NCI-H128 (cell line): ENCODE data around the gene C1orf174.
A peak's percentile ranks its signal among the peaks of the same experiment; 100 is the strongest.

Experiments used
- DNase-seq: peaks from one replicate; lab custom pipeline; 2025; ENCODE audit not compliant: unreplicated experiment; lab: John Stamatoyannopoulos, UW

The C1orf174 gene

DNA sequence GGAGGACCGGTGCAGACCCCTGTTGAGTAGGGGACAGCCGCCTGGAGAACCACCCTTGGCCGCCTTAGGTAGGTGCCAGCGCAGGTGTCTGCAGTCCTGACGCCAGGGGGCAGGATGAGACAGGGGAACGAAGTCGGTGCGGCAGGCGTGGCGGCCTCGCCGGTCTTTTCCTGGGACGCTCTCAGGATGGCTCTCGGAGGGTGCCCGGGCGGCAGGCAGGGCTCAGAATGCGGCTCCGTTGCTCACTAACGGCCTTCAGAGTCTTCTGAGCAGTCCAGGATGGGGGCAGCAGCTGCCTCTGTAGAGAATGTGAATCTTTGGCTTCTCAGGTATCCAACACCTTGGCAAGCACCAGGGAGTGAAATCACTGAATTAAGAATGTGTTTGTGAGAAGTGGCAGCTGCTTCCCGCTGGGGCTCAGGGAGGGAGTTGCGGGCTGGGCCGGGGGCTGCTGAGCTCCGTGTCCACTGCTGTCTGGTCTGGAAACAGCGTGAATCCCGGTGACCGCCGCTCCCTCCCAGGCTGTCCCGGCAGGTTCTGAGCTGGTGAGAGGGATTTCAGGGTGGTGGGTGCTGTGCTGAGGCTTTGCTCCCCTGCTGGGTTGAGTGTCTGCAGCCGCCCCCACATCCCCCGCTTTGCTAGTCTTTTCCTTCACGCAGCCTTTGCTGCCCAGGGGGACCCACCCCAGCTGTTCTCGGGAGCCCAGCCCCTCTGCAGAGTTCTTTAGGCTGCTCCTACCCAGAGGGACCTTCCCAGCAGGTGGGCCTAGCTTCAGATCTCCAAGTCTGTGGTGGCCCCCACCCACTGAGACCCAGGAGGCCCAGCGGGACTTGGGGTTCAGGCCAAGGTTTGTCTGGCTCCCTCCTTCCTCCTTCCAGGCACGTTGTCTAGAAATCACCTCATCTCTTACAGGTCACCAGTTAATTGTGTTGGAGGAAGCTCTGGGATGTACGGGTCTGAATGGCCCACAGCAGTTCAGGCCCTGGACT is 11.1 kb upstream of the C1orf174 start:
- DNase-seq, result peak; percentile 89

DNA sequence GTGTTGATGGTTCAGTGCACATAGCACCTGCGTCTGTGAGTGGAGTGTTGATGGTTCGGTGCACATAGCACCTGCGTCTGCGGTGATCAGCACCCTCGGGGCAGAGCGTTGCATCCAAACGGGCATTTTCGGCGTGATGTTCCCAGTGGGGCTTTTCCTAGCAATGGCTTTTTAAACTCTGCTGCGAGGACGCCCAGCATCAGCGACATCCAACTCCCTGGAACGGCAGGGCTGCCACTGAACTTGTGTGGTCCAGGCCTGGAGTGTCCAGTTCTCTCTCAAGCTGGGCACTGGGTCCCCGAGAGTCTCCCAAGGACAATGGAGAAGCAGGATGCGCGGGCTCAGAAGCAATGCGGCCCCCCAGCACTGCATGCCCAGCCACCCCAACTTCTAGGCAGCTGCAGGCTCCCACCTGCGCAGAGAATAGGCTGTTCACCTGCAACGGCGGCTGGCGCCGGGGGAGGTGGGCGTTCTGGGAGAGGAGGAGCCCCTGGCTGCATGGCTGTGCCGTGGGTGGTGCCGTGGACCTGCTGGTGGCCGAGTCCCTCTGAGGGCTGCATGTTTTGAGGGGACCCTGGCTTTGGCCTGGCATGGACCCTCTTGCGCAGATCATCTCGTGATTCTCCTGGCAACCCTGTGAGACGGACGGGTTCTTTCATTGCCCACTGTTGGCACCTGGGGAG is 10.1 kb upstream of the C1orf174 start:
- DNase-seq, result peak; percentile 48

DNA sequence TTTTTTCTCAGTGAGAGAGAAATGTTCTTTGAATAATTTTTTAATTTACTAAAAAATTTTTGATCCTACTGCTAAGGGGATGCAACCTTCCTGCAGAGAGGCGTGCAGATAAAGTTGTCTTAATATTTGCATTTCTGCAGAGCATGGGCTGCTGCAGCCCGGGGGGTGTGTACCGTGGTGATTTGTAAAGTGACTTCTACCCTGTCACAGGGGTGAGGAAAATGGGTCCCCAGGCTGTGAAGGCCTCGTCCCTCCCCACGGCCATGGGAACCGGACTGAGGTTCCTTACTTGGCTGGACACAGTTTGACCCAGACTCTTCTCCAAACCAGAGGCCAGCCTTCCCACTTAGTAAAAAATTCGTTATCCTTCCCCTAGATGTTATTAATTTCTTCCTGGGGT is 9.5 kb upstream of the C1orf174 start:
- DNase-seq, result no peak

DNA sequence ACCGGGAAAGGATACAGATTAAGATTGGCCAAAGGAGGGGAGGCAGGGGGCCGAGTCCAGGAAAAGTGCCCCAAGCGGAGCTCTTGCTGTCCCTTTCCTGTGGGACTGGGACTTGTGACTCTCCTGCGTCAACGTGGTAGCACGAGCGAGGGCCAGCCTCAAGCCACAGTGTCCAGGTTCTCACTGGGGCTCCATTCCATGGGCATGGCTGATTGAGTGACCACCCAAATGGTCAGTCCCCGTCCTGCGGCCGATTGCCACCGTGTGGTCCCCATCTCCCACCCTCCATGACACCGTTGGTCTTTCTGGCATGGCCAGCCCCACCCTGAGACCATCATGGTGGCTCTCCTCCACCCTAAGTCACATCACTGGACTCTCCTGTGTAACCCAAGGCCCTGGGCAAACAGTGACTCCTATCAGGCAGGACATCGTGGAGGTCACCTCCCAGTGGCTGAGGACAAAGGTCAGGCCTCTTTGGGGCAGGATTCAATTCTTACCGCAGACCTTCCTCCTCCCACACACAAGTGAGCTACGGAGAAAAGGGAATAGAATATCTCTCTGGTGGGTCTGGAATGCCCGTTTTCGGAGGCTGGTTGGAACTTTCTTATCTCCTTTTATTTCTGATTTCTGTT is 8.9 kb upstream of the C1orf174 start:
- DNase-seq, result no peak

DNA sequence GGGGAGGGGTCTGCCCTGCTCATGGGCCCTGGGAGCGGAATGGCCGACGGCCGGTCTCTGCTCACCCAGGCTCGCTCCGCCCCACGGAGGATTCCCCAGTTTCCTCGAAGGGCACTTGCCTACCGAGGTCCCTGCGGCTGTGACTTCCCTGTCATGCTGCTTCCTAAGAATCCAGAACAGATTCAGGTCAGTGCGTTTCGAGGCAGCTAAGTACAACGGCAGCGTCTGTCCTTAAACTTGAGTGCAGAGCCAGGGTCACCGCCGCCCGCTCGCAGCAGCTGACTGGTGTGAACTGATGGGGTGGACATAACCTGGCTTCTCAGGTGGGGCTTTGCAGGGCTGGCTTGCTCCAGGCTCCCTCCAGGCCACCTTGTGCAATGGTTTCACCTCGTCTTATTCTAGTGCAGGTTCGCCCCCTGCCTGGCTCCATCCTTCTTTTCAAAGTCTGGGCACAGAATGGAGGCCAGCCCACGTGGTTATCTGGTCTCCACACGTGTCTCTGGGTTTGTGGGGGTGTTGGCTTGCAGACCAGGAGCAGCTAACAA is 7.6 kb upstream of the C1orf174 start:
- no peak for DNase-seq

DNA sequence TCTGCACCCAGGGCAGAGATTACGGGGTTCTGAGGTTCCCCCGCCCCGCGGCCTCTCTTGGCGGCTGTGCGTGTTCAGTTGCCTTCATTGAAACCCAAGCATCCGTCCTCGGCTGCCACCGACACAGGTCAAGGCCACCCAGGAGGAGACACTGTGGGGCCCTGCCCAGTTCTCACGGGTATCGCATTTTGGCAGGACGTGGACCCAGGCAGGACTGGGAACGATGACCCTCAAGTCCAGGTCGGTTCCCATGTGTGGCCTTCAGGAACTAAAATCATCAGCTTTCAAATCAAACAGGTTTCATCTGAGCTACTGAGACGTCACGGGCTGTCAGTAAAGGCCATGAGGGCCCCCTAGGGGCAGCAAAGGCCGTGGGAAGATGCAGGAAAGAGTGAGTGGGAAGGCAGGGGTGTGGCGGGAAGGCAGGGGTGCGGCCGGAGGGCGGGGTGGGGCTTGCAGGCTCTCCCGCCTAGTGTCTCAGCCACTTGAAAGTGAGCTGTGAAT is 7.0 kb upstream of the C1orf174 start:
- no peak for DNase-seq

DNA sequence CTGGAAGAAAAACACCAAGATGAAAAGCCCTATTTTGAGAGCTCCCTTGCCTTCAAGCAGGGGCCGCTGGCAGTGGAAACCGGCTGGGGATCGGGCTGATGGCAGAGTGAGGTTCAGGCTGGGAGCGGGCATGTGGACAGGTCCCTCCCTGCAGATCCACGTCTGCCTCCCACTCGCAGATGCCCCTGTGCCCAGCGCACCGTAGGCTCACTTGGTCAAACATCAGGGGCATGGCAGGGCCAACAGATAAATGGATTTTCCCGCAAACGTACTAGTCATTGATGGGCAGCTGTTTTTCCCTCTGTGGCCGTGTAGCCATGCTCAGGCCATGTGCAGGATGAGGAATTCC is 6.6 kb upstream of the C1orf174 start:
- no peak for DNase-seq

DNA sequence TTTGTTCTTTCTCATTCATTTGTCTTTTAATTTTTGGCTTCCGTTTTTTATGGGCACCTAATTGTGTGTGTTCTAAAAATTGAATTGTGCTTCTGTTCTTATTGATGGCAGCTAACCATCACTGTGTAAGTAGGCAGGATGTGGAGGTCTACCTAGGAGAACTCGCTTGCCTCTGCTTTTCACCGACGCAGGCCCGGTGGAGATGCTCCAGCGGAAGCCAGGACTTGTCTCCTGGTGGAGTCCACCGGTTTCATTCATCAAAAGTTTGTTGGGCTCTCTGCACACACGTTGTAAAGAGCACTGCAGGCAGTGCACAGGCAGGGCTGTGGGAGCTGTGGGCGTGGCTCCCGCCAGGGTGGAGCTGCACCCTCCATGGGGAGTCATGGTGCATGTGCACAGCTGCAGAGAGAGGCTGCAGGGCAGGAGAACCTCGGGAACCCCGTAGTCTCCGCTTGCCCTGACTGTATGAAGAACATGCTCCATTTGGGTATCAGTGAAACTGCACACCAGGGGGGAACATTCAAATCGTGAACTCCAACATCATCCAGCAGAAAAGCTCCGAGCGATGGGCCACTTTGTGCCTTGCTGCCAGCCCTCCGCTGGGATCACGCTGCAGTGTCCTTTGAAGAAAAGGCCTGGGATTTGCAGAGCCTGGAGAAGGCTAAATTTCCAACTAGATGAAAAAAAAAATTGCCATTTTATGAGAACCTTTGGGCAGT is 6.0 kb upstream of the C1orf174 start:
- no peak for DNase-seq

DNA sequence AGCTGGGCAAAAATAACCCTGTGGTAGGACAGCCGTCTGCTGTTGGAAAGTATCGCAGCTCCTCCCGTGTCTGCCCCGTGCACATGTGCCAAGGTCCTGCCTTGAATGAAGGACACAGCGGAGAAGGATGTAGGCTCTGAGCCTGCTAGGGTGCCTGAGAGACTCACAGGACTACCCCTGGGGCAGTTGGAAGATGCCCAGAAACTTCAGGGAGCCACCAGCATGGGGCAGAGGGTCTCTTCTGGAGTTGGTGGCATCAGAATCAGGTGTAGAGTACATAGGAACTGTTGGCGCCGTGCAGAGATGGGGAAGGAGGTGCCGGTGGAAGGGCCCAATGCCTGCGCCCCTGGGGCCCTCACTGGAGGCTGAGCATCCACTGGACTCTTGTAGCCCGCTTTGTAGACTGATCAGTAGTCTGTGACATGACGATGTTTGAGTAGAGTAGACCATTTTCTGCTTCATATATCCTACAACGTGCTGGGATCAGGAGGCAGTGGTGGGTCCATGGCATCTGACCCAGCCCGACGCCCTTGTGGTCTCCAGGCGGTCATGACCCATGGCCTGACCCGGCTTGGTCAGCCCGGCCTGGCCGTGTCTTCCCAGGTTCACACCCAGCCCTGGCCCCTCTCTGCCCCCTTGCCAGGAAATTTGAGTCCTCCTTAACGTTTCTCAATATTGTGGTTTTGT is 5.3 kb upstream of the C1orf174 start:
- DNase-seq, result no peak

DNA sequence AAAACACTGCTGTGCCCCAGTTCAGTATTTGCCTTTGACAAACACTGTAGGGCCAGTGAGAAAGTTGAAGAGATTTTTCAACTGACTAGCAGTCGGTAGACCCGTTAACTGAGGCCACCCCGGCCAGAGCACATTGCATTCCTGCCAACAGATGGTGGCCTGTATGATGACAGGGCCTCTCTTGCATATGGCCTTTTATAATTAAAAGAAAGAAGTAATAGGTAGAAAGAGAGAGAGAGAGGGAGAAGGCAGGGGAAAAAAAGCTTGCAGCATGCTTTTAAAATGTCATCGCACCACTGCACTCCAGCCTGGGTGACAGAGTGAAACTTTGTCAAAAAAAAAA is 4.7 kb upstream of the C1orf174 start:
- no peak for DNase-seq

DNA sequence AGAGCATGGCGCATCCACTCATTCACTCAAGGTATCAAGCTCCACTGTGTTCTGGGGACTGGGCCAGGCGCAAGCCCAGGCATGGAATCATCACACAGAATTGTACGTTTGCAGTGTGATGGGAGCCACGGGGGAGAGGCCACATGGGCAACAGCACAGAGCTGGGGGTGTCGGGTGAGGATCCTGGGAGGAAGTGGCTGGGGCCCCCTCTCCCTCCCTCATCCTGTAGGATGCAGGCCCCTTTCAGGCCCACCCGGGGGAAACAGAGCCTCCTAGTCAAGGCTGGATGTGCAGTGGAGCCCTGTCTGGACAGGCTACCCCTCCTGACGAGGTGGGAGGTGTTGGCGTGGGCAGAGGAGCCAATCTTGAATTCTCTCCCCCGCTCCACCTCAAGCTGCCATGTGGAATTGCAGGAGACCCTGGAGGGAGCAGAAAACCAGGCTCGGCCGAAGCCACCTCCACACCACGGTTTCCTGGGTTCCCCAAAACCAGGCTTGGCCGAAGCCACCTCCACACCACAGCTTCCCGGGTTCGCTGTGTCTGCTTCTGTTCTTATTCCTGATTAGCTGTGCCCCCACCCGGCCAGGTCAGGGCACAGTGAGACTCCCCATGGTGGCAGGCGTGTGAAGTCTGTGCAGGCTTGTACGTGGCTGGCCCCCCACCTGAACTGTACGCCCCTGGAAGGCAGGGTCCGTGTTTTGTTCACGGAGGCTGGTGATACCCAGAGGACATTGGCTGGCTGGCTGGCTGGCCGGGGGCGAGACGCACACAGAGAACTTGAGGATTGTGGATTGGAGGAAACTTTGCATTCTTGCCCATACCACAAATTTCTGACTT is 4.2 kb upstream of the C1orf174 start:
- no peak for DNase-seq

DNA sequence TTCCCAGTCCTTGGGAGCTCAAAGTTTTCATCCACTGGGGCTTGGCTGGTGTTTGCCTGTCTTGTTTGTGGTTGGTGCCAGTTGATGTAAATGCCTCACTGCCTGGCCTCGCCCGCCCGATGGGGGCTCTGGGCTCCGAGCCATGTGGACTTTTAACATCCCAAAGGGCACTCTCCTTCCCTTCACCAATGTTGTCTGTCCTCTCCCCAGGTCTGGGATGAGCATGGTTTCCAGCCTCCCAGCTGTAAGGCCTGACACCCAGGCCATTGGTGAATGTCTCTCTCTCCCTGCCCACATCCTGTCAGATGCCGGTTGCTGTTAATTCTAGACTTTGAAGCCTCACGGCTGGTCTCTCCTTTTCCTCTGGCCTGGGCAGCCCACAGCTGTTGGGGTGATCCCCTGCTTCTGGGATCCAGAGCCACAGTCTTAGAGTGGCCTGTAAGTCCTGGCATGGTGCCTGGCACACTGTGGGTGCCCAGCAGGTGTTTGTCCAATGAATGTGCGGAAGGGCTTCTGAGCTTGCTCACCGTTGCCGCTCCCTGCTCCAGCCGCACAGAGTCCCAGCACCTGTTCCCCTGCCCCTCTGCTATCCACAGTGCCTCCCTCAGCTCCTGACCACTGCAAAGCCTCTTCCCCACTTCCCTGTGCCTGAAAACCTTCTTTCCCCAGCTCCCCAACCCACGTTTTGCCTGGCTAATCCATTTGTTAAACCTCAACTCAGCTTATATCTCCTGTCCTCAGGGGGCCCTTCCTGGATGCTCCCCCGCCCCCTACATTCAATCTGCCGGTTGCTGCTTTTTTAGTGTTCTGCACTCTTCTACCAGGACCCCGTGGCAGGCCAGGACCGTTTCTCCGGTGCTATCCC is 3.3 kb upstream of the C1orf174 start:
- peak; percentile 70 for DNase-seq

DNA sequence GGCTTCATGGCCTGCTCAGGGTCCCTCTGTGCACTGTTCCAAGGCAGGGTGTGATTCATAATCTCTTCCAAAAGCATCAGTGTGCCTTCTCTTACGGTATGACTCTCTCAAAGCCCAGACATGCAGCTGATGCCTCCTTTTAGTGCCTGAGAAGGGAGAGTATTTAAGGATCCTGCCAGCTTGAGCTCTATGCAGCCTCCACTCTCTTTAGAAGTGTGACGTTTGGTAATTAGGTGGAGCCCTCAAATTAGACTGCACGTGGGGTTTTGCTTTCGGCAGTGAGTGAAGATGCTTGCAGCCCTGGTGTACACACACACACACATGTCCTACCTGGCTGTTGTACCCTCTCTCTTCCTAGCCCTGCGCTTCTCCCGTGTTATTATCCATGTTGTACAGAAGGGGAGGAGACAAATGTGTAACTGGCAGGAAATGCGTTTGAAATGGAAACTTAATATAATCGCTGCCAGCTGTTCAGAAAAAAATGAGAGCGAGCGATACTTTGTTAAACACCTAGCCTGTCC is 2.6 kb upstream of the C1orf174 start:
- no peak for DNase-seq

DNA sequence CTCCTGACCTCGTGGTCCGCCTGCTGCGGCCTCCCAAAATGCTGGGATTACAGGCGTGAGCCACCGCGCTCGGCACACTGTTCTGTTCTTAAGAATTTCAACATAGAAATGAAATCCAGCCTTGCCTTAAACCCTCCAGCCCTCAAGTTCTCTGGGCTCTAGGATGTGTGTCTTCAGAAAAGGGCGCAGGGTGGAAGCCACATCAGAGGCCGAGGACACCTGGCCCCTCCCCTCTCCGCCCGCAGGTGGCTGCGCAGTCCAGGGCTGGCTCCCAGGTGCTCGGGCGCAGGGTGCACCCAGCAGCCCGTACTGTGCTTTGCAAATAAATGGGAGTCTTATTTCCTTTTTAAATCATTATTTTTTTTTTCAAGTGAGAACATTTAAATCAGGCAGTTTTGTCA is 2.0 kb upstream of the C1orf174 start:
- DNase-seq, result no peak

DNA sequence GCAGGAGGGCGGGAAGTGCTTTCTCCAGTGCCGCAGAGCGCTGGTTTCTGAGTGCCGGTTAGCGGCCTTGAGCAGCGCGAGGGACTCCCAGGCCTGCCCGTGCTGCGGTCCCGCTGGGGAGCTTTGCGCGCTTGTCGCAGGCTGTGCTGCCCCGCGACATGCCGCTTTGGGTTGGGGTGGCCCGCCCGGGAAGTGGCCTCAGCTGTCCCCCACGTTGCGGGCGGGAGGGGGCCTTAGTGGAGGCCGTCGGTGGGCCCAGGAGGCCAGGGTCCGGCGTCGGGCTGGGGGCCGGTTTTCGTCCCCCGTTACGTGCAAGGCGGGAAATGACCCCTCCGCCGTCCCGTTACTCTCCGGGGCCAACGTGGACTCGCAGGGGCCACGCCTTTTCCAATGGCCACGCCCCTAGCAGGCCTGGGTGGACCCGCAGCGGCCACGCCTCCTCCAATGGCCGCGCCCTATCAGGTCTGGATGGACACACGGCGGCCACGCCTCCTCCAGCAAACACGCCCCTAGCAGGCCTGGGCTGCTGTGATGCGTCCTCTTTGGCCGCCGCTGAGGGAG is 977 bp upstream of the C1orf174 start:
- peak; percentile 89 for DNase-seq

DNA sequence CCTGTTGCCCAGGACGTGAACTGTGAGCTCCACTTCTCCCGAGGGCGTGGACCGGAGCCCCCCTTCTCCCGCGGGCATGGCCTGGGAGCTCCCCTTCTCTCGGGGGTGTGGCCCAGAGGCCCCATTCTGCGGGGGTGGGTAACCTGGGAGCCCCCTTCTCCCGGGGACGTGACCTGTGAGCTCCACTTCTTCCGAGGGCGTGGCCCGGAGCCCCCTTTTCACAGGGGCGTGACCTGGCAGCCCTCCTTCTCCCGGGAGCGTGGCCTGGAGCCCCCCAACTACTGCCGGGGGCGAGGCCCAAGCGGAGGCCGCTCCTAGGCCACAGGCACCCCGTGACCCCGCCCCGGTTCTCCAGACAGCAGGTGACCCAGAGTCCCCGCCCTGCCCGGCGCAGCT is 320 bp downstream of the C1orf174 start:
- DNase-seq, result no peak

DNA sequence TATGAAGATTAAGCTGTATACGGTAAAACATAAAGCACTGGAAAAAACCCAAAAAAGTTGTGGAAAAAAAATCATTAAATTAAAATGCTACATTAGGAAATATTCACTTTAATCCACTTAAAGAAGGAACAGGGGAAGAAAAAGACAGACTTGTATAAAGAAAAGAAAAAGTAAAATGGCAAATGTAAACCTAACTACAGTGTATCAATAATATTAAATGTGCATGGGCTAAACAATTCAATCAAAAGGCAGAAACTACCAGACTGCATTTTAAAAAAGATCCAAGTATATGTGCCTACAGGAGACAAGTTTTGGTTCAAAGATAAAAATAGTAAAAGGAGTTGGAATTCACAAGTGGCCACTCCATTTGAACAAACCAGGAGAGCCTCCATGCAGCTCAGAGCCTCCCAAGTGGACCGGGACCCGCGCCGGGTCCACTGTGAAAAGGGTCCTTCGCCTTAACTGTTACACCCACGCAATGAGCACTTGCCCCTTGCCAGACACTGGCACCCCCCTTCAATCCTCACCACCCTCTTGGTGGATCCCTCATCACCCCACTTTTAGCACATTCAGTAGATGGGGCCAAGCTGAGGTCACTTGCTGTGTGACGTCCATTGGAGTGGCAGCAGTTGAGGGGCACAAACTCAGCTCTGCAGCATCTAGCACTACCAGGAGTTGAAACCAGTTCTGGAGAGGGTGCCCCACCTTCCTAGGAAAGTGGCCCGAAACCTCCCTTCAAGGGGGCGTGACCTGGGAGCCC is 898 bp downstream of the C1orf174 start:
- no peak for DNase-seq

DNA sequence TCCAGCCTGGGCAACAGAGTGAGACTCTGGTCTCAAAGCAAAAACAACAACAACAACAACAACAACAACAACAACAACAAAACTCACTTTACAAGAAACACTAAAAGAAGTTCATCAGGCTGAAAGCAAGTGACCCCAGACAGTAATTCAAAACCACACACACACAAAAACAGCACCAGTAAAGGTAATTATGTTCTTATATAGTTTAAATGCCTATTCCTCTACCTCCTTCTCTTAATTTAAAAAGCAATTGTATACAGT is 1.7 kb downstream of the C1orf174 start:
- DNase-seq, result no peak
